Glutamatergic neuron (in vitro differentiated cells): ENCODE measurements around the gene QRICH1. TPM values are rescaled to one million over a fixed set of nuclear protein-coding genes. Genes with fewer than 3 reads are reported as not detected.

Experiments used
- DNase-seq: peaks from one replicate; pipeline ENCODE4 v3.0.0; 2022
- H3K27ac Mint-ChIP-seq: one replicate; pipeline ENCODE4 v1.8.0; 2020; ENCODE audit warnings: mild to moderate bottlenecking, mixed read lengths, inconsistent platforms; ENCODE audit not compliant: unreplicated experiment
- H3K27me3 Mint-ChIP-seq: one replicate; pipeline ENCODE4 v1.8.0; 2020; ENCODE audit warnings: mild to moderate bottlenecking, moderate library complexity, mixed read lengths, inconsistent platforms; ENCODE audit not compliant: unreplicated experiment
- H3K36me3 Mint-ChIP-seq: one replicate; pipeline ENCODE4 v1.8.0; 2020; ENCODE audit warnings: mild to moderate bottlenecking, mixed read lengths, inconsistent platforms; ENCODE audit not compliant: unreplicated experiment
- H3K4me1 Mint-ChIP-seq: one replicate; pipeline ENCODE4 v1.8.0; 2020; ENCODE audit warnings: mild to moderate bottlenecking, low read depth, mixed read lengths, inconsistent platforms; ENCODE audit not compliant: unreplicated experiment
- H3K4me3 Mint-ChIP-seq: one replicate; pipeline ENCODE4 v1.8.0; 2020; ENCODE audit warnings: mild to moderate bottlenecking, mixed read lengths, inconsistent platforms; ENCODE audit not compliant: unreplicated experiment
- H3K9me3 Mint-ChIP-seq: one replicate; pipeline ENCODE4 v1.8.0; 2020; ENCODE audit warnings: mild to moderate bottlenecking, moderate library complexity, mixed read lengths, inconsistent platforms; ENCODE audit not compliant: unreplicated experiment
- CTCF ChIP-seq: fragments of 200-600 bp; sonication (generic); IDR thresholded peaks from one replicate; pipeline ENCODE4 v1.5.0; 2021; ENCODE audit not compliant: partially characterized antibody, unreplicated experiment
- total RNA-seq: library from RNA; stranded (reverse); fragmentation: NEBNext Ultra II Directional; extraction: Animal tissue kit (Norgen Biotek cat#: 25700); gene quantifications from one replicate; pipeline ENCODE4 v1.2.1, GENCODE V29; 2021; ENCODE audit not compliant: unreplicated experiment

Gene QRICH1
- total RNA-seq, 1 donor from 2014 or later = 135 TPM

- Mint-ChIP-seq H3K9me3 (peaks cover 7% of the 10 kb centered on the region), H3K4me1 (peaks cover 7% of the 10 kb centered on the region), H3K27ac (peak within 1 kb of the TSS; percentile 100), H3K4me3 (peak within 1 kb of the TSS; percentile 98), H3K36me3 (no peaks in the 10 kb centered on the region), H3K27me3 (peaks cover 3% of the 10 kb centered on the region)
- peak; percentile 98 for DNase-seq
- peak; percentile 18 for TF ChIP-seq CTCF
These were observed 86.7 kb downstream of the QRICH1 start, which contains the start of gene WDR6 for GRCh38 chr3:49007068-49007770. TSS of gene WDR6 (plus strand) at chr3:49007391. CDS start at chr3:49007432, 41 bp downstream.

GRCh38 chr3:49006408-49007067 lies 87.3 kb downstream of the QRICH1 start:
- H3K27me3 Mint-ChIP-seq = peaks cover 3% of the 10 kb centered on the region
- H3K36me3 Mint-ChIP-seq = no peaks in the 10 kb centered on the region
- TF ChIP-seq CTCF = no peak
- H3K9me3 Mint-ChIP-seq = peaks cover 7% of the 10 kb centered on the region
- peaks cover 7% of the 10 kb centered on the region for H3K4me1 Mint-ChIP-seq
- H3K27ac Mint-ChIP-seq = peak overlapping the region; percentile 100
- no peak for DNase-seq
- H3K4me3 Mint-ChIP-seq = peak overlapping the region; percentile 98

GRCh38 chr3:49005998-49006397 lies 87.9 kb downstream of the QRICH1 start:
- TF ChIP-seq CTCF = no peak
- peaks cover 3% of the 10 kb centered on the region for H3K27me3 Mint-ChIP-seq
- peak overlapping the region; percentile 100 for H3K27ac Mint-ChIP-seq
- H3K36me3 Mint-ChIP-seq = no peaks in the 10 kb centered on the region
- DNase-seq = no peak
- H3K4me3 Mint-ChIP-seq = peak overlapping the region; percentile 98
- H3K9me3 Mint-ChIP-seq = peaks cover 5% of the 10 kb centered on the region
- H3K4me1 Mint-ChIP-seq = peaks cover 7% of the 10 kb centered on the region

- no peak overlapping the region for H3K27ac Mint-ChIP-seq
- no peaks in the 10 kb centered on the region for H3K36me3 Mint-ChIP-seq
- TF ChIP-seq CTCF = no peak
- H3K27me3 Mint-ChIP-seq = peaks cover 3% of the 10 kb centered on the region
- H3K4me3 Mint-ChIP-seq = no peak overlapping the region
- H3K4me1 Mint-ChIP-seq = peaks cover 7% of the 10 kb centered on the region
- H3K9me3 Mint-ChIP-seq = peaks cover 5% of the 10 kb centered on the region
- DNase-seq = no peak
These were observed 88.6 kb downstream of the QRICH1 start for GRCh38 chr3:49005303-49005680.
